Endodermal cell (in vitro differentiated cells): Measurements from ENCODE around the gene RNF32. TPM values are rescaled to one million over a fixed set of nuclear protein-coding genes. Genes with fewer than 3 reads are reported as not detected.
"Not testable (repeated sequence)": the region's sequence is repeated elsewhere in the genome, so short reads cannot be mapped to it uniquely, and the experiment has no call there.

Source experiments
- DNase-seq: peaks from one replicate; pipeline ENCODE4 v3.0.0-alpha.2; 2017
- H3K27ac ChIP-seq: 2 replicates; pipeline ENCODE4 v1.5.1; 2013; ENCODE audit warnings: mild to moderate bottlenecking, low read depth, low read length, moderate library complexity
- H3K27me3 ChIP-seq: 2 replicates; pipeline ENCODE4 v1.6.1; 2013; ENCODE audit warnings: mild to moderate bottlenecking, low read length, moderate library complexity; ENCODE audit not compliant: insufficient read depth, control insufficient read depth, poor library complexity, severe bottlenecking
- H3K36me3 ChIP-seq: 2 replicates; pipeline ENCODE4 v1.7.0; 2013; ENCODE audit warnings: mild to moderate bottlenecking, low read length, moderate library complexity; ENCODE audit not compliant: control insufficient read depth, insufficient read depth
- H3K4me1 ChIP-seq: one replicate; pipeline ENCODE4 v1.7.0; 2013; ENCODE audit warnings: low read length; ENCODE audit not compliant: control insufficient read depth, insufficient read depth
- H3K4me3 ChIP-seq: 2 replicates; pipeline ENCODE4 v1.5.1; 2013; ENCODE audit warnings: mild to moderate bottlenecking, low read length, moderate library complexity
- H3K9ac ChIP-seq: 2 replicates; pipeline ENCODE4 v1.6.1; 2013; ENCODE audit warnings: mild to moderate bottlenecking, low read length, moderate library complexity; ENCODE audit not compliant: poor library complexity, severe bottlenecking; ENCODE audit errors: extremely low read depth
- H3K9me3 ChIP-seq: 2 replicates; pipeline ENCODE4 v1.6.1; 2013; ENCODE audit warnings: mild to moderate bottlenecking, low read length, moderate library complexity; ENCODE audit not compliant: control insufficient read depth
- H3K27ac Mint-ChIP-seq: 2 replicates; pipeline ENCODE4 v1.8.0; 2020; ENCODE audit warnings: mixed read lengths
- H3K27me3 Mint-ChIP-seq: 2 replicates; pipeline ENCODE4 v1.8.0; 2021; ENCODE audit warnings: mild to moderate bottlenecking, mixed read lengths; ENCODE audit not compliant: insufficient read depth
- H3K36me3 Mint-ChIP-seq: 2 replicates; pipeline ENCODE4 v1.8.0; 2020; ENCODE audit warnings: low read depth, mixed read lengths
- H3K4me1 Mint-ChIP-seq: 2 replicates; pipeline ENCODE4 v1.8.0; 2020; ENCODE audit warnings: mixed read lengths
- H3K4me3 Mint-ChIP-seq: 2 replicates; pipeline ENCODE4 v1.8.0; 2020; ENCODE audit warnings: mild to moderate bottlenecking, moderate library complexity, mixed read lengths
- H3K9me3 Mint-ChIP-seq: 2 replicates; pipeline ENCODE4 v1.8.0; 2020; ENCODE audit warnings: mild to moderate bottlenecking, mixed read lengths
- CTCF ChIP-seq: fragments of 200-600 bp; sonication (generic); conservative IDR thresholded peaks from 2 replicates; pipeline ENCODE4 v1.5.0; 2021; ENCODE audit warnings: antibody characterized with exemption, mild to moderate bottlenecking
- WGBS, 2 experiments: methylation state at CpG; one replicate each; pipeline versions ENCODE4 v1.1.5 to v1.1.7; 2013; ENCODE audit warnings: missing lambda C conversion rate in 2 of 2, mixed read lengths in 1 of 2; ENCODE audit not compliant: insufficient coverage in 1 of 2, insufficient read length in 1 of 2; 5-methylcytosine and 5-hydroxymethylcytosine counted together
- total RNA-seq, 2 donors: library from RNA; stranded (reverse); fragmentation: NEBNext Ultra II Directional in 1 of 2; extraction: Animal tissue kit (Norgen Biotek cat#: 25700) in 1 of 2; gene quantifications; 2 replicates in 1 of 2; 3 replicates in 1 of 2; pipeline ENCODE4 v1.2.1, GENCODE V29; 2021

Gene RNF32
- total RNA-seq, 2 donors from 2014 or later: 1.1 to 2.5 TPM

- Mint-ChIP-seq H3K27ac (no peak overlapping the region), H3K4me3 (no peak overlapping the region), H3K36me3 (peaks cover 5% of the 10 kb centered on the region), H3K9me3 (peaks cover 11% of the 10 kb centered on the region), H3K4me1 (peaks cover 11% of the 10 kb centered on the region), H3K27me3 (peaks cover 11% of the 10 kb centered on the region)
- Histone ChIP-seq H3K4me3 (no peak overlapping the region), H3K4me1 (peaks cover 4% of the 10 kb centered on the region), H3K27me3 (no peaks in the 10 kb centered on the region), H3K36me3 (no peaks in the 10 kb centered on the region), H3K9me3 (no peaks in the 10 kb centered on the region), H3K9ac (no peak overlapping the region), H3K27ac (no peak overlapping the region)
- no peak for DNase-seq
- TF ChIP-seq CTCF: no peak
- 83 to 84% methylated on average over 4 to 13 of the region's 13 CpGs for WGBS, 2 experiments
Observed at GRCh38 chr7:156642306-156643045, 1.9 kb downstream of the RNF32 start.

GRCh38 chr7:156647330-156647729, 6.8 kb downstream of the RNF32 start:
- not testable (repeated sequence) for H3K9ac ChIP-seq, H3K36me3 Mint-ChIP-seq, H3K27me3 ChIP-seq, H3K4me1 Mint-ChIP-seq, H3K4me3 ChIP-seq, H3K27me3 Mint-ChIP-seq, DNase-seq, H3K4me1 ChIP-seq, H3K36me3 ChIP-seq, H3K9me3 ChIP-seq, H3K27ac Mint-ChIP-seq, H3K4me3 Mint-ChIP-seq, H3K27ac ChIP-seq
- peaks cover 27% of the 10 kb centered on the region for H3K9me3 Mint-ChIP-seq
- 96 to 97% methylated on average over 4 to 5 of the region's 5 CpGs for whole genome bisulfite sequencing, 2 experiments

GRCh38 chr7:156650042-156650441, 9.5 kb downstream of the RNF32 start:
- Histone ChIP-seq H3K27ac (no peak overlapping the region), H3K9me3 (no peaks in the 10 kb centered on the region), H3K4me1 (no peaks in the 10 kb centered on the region), H3K27me3 (no peaks in the 10 kb centered on the region), H3K36me3 (no peaks in the 10 kb centered on the region), H3K4me3 (no peak overlapping the region), H3K9ac (no peak overlapping the region)
- Mint-ChIP-seq H3K9me3 (peaks cover 27% of the 10 kb centered on the region), H3K27ac (no peak overlapping the region), H3K4me3 (no peak overlapping the region), H3K27me3 (no peaks in the 10 kb centered on the region), H3K4me1 (no peaks in the 10 kb centered on the region), H3K36me3 (no peaks in the 10 kb centered on the region)
- TF ChIP-seq CTCF: peak; percentile 66
- DNase-seq: peak; percentile 80
- 86 to 88% methylated on average over 9 of the region's 9 CpGs for WGBS, 2 experiments

- Histone ChIP-seq H3K9ac (no peak overlapping the region), H3K27ac (no peak overlapping the region), H3K27me3 (no peaks in the 10 kb centered on the region), H3K36me3 (no peaks in the 10 kb centered on the region), H3K4me3 (no peak overlapping the region), H3K9me3 (no peaks in the 10 kb centered on the region), H3K4me1 (no peaks in the 10 kb centered on the region)
- Mint-ChIP-seq H3K9me3 (peaks cover 27% of the 10 kb centered on the region), H3K27ac (no peak overlapping the region), H3K4me1 (no peaks in the 10 kb centered on the region), H3K36me3 (no peaks in the 10 kb centered on the region), H3K27me3 (no peaks in the 10 kb centered on the region), H3K4me3 (no peak overlapping the region)
- DNase-seq: no peak
- TF ChIP-seq CTCF: no peak
- WGBS, 2 experiments: 94% methylated on average over 2 to 4 of the region's 4 CpGs
Observed at GRCh38 chr7:156651474-156651873, 10.9 kb downstream of the RNF32 start.
